Esophagus muscularis mucosa (tissue), 4 donors: Measurements from ENCODE around the gene NT5E. TPM values are rescaled to one million over a fixed set of nuclear protein-coding genes. Genes with fewer than 3 reads are reported as not detected.

Experiments
- DNase-seq: peaks from one replicate; pipeline ENCODE4 v3.0.0-alpha.2; 2017; ENCODE audit errors: extremely low spot score
- H3K27ac ChIP-seq, 4 donors: fragments of 200-600 bp; sonication (generic); replicated peaks in 1 of 4; 1 replicate in 3 of 4; 2 replicates in 1 of 4; pipeline ENCODE4 v1.5.1; 2016 to 2019; ENCODE audit warnings: mild to moderate bottlenecking in 1 of 4
- H3K27me3 ChIP-seq, 4 donors: fragments of 200-600 bp; sonication (generic); one replicate each; pipeline versions ENCODE4 v1.5.1 to v1.6.0; 2016 to 2019
- H3K36me3 ChIP-seq, 4 donors: fragments of 200-600 bp; sonication (generic); one replicate each; pipeline ENCODE4 v1.5.1; 2016 to 2019
- H3K4me1 ChIP-seq, 4 donors: fragments of 200-600 bp; sonication (generic); one replicate each; pipeline ENCODE4 v1.5.1; 2016 to 2019
- H3K4me3 ChIP-seq, 4 donors: fragments of 200-600 bp; sonication (generic); 1 replicate in 2 of 4; 2 replicates in 2 of 4; pipeline ENCODE4 v1.5.1; 2016 to 2019; ENCODE audit warnings: mild to moderate bottlenecking in 4 of 4, moderate library complexity in 1 of 4
- H3K9me3 ChIP-seq, 4 donors: fragments of 200-600 bp; sonication (generic); 1 replicate in 3 of 4; 2 replicates in 1 of 4; pipeline ENCODE4 v1.5.1; 2016 to 2019
- EP300 ChIP-seq: sonication (generic); formaldehyde crosslinking; IDR thresholded peaks from one replicate; pipeline ENCODE4 v1.6.1; 2017; ENCODE audit warnings: antibody characterized with exemption
- POLR2A ChIP-seq: fragments of 450-650 bp; IDR thresholded peaks from one replicate; pipeline ENCODE4 v1.6.1; 2017; ENCODE audit warnings: antibody characterized with exemption, moderate library complexity, mild to moderate bottlenecking, low read depth
- POLR2AphosphoS5 ChIP-seq, 2 donors: sonication (generic); formaldehyde crosslinking; IDR thresholded peaks; one replicate each; pipeline ENCODE4 v1.6.1; 2017; ENCODE audit warnings: antibody characterized with exemption in 2 of 2
- WGBS: methylation state at CpG from one replicate; pipeline ENCODE4 v1.1.5; 2018; 5-methylcytosine and 5-hydroxymethylcytosine counted together
- intact Hi-C: fragments of 100-400 bp; cut with DNase I; formaldehyde crosslinking; loops from one replicate; pipeline ENCODE4 v1.15.1; 2023
- total RNA-seq, 4 donors: library from RNA; depleted of rRNA; stranded (reverse); fragments of >200 nt; gene quantifications; one replicate each; pipeline versions ENCODE4 v1.1.0 to v1.2.1, GENCODE V29; 2016
- TF ChIP-seq, protein P1 (sequence below), 3 experiments: fragments of 200-600 bp in 2 of 3; fragments of 450-650 bp in 1 of 3; sonication (generic) in 2 of 3; IDR thresholded peaks; one replicate each; pipeline ENCODE4 v1.5.1; 2017 to 2019; ENCODE audit warnings: antibody characterized with exemption in 3 of 3, mild to moderate bottlenecking in 2 of 3, moderate library complexity in 1 of 3

Gene NT5E
- total RNA-seq, 4 donors from 2014 or later: 10.4 to 29.7 (median 18.9) TPM

DNA sequence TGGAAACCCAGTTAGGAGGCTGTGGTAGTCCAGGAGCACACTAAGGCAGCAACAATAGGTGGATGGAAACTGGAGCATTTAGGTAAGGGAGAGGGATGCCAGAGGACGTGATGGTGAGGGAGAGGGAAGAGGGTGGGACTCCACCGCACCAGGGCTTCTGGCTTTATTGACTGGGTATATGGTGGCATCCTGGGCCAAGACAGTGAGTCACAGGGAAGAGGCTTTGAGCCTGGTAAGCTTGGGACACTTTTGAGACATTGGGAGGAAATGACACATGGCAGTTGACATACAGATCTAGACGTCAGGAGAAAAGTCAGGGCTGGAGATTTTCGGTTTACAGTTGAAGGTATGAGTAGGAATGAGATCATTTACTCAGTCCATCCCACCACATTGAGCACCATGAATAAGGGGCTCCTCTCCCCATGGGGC is 14.9 kb downstream of the NT5E start:
- Histone ChIP-seq H3K4me1 (peaks cover 21 to 47% (median 36%) of the 10 kb centered on the region in 4 donors), H3K27ac (peak overlapping the region in 3 of 4 donors; percentile 36 to 50 (median 36)), H3K4me3 (no peak overlapping the region), H3K9me3 (no peaks in the 10 kb centered on the region), H3K36me3 (peaks cover 0 to 9% (median 0%) of the 10 kb centered on the region in 4 donors), H3K27me3 (no peaks in the 10 kb centered on the region)
- 58% methylated on average over 4 of the region's 4 CpGs for WGBS
- no peak for TF ChIP-seq POLR2A
- TF ChIP-seq POLR2AphosphoS5 (IDR thresholded peaks at IDR 0.05): peak in 1 of 2 donors; percentile 1
- no peak for TF ChIP-seq EP300
- TF ChIP-seq, protein P1, sequence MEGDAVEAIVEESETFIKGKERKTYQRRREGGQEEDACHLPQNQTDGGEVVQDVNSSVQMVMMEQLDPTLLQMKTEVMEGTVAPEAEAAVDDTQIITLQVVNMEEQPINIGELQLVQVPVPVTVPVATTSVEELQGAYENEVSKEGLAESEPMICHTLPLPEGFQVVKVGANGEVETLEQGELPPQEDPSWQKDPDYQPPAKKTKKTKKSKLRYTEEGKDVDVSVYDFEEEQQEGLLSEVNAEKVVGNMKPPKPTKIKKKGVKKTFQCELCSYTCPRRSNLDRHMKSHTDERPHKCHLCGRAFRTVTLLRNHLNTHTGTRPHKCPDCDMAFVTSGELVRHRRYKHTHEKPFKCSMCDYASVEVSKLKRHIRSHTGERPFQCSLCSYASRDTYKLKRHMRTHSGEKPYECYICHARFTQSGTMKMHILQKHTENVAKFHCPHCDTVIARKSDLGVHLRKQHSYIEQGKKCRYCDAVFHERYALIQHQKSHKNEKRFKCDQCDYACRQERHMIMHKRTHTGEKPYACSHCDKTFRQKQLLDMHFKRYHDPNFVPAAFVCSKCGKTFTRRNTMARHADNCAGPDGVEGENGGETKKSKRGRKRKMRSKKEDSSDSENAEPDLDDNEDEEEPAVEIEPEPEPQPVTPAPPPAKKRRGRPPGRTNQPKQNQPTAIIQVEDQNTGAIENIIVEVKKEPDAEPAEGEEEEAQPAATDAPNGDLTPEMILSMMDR (IDR thresholded peaks at IDR 0.05): no peak
- peak; percentile 70 for DNase-seq
- intact Hi-C loops: no loop called here

DNA sequence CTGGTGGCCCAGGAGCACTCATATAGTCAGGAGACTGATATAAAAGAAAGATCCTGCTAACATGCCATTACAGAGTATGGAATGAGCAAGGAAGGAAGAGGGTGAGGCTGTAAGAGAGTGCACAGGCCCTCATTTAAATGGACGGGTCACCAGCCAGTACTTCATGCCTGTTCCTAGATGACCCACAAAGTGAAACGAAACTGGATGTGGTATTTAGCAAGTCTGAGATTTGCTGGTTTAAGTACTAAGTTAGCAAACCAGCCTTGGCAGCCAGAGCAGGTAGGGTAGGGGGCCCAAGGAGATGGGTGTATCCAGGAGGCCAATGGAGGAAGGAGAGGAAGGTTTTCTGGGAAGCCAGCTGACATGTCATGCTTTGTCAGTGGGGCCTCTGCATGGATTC is 15.9 kb downstream of the NT5E start:
- peaks cover 0 to 9% (median 0%) of the 10 kb centered on the region in 4 donors for H3K36me3 ChIP-seq
- no peaks in the 10 kb centered on the region for H3K9me3 ChIP-seq
- H3K4me3 ChIP-seq: no peak overlapping the region
- WGBS: 88% methylated on average over 2 of the region's 2 CpGs
- no peak overlapping the region for H3K27ac ChIP-seq
- intact Hi-C loops: no loop called here
- TF ChIP-seq POLR2AphosphoS5 (IDR thresholded peaks at IDR 0.05): no peak
- TF ChIP-seq, protein P1 (IDR thresholded peaks at IDR 0.05): no peak
- TF ChIP-seq POLR2A: no peak
- no peak for TF ChIP-seq EP300
- no peaks in the 10 kb centered on the region for H3K27me3 ChIP-seq
- peaks cover 13 to 37% (median 26%) of the 10 kb centered on the region in 4 donors for H3K4me1 ChIP-seq
- DNase-seq: peak; percentile 37

DNA sequence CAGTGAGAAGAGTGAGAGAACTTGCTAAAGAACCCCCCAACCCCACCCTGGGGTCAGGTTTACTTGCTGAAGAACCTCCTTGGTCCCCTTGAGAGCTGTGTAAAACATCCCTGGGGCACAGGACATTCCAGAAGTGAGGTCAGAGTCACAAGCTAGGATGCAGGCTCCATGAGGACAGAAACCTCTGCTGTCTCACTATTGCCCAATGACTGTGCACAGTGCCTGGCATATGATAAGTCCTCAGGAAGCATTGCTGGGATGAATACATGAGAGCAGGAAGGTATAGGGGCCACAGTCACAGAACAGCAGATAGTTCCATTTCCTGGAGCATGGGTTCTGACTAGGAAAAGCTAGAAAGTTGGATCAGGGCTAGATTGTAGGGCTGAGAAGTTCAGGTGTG is 18.4 kb downstream of the NT5E start:
- no peak overlapping the region for H3K4me3 ChIP-seq
- TF ChIP-seq POLR2A (no peak), EP300 (no peak), POLR2AphosphoS5 (IDR thresholded peaks at IDR 0.05) (no peak)
- TF ChIP-seq, protein P1 (IDR thresholded peaks at IDR 0.05): no peak
- H3K27me3 ChIP-seq: no peaks in the 10 kb centered on the region
- peaks cover 0 to 9% (median 0%) of the 10 kb centered on the region in 4 donors for H3K36me3 ChIP-seq
- intact Hi-C loops: no loop called here
- DNase-seq: no peak
- H3K27ac ChIP-seq: no peak overlapping the region
- no peaks in the 10 kb centered on the region for H3K9me3 ChIP-seq
- H3K4me1 ChIP-seq: peaks cover 0 to 15% (median 7%) of the 10 kb centered on the region in 4 donors

DNA sequence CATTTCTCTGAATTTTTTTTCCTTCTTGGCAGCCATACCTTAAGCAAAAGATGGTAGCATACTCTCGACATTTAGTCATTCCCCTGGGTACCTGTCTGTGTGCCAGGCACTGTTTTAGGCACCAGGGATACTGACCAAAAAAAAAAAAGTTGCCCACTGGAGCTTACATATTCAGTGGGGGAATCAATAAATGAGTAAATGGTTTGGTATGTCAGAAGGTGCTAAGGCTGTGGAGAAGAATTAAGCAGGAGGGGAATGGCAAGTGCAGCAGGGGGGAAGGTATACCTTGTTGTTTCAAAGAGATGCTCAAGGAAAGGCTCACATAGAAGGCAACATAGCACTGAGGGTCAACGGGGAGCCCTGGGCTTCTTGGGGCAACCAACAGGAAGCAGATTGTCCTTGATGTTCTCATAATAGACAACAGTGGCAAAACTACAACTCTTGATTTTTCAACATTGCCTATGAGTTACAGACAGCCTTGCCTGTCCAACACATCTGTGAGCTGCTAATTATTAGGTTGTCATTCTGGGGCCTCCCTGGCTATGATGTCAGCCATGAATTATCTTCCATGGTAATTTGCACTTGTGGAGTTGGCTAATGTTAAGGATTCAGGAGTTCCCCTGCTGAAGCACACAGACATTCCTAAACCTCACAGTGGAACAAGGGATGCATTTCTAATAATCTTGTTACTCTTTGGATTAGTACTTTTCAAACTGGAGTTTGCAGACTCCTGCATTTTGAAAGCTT is 19.6 kb downstream of the NT5E start:
- intact Hi-C loops: no loop called here
- 63% methylated on average over 2 of the region's 2 CpGs for WGBS
- TF ChIP-seq EP300 (no peak), POLR2AphosphoS5 (IDR thresholded peaks at IDR 0.05) (no peak), POLR2A (no peak)
- TF ChIP-seq, protein P1 (IDR thresholded peaks at IDR 0.05): no peak
- DNase-seq: no peak
- Histone ChIP-seq H3K4me1 (peaks cover 0 to 11% (median 4%) of the 10 kb centered on the region in 4 donors), H3K27me3 (no peaks in the 10 kb centered on the region), H3K9me3 (no peaks in the 10 kb centered on the region), H3K27ac (no peak overlapping the region), H3K4me3 (no peak overlapping the region), H3K36me3 (peaks cover 0 to 9% (median 0%) of the 10 kb centered on the region in 4 donors)
